Lower leg skin (tissue), 3 donors: Measurements from ENCODE around the gene GALM.

Experiments used
- POLR2A ChIP-seq, 2 donors: fragments of 450-650 bp; IDR thresholded peaks; one replicate each; pipeline ENCODE4 v1.6.1; 2016 to 2017; ENCODE audit warnings: antibody characterized with exemption in 2 of 2, mild to moderate bottlenecking in 1 of 2, moderate library complexity in 1 of 2
- TF ChIP-seq, protein P1 (sequence below), 3 donors: fragments of 450-650 bp; IDR thresholded peaks; one replicate each; pipeline ENCODE4 v1.5.1; 2016; ENCODE audit warnings: antibody characterized with exemption in 3 of 3, mild to moderate bottlenecking in 3 of 3, moderate library complexity in 2 of 3

- TF ChIP-seq POLR2A (IDR thresholded peaks at IDR 0.05): no peak
- TF ChIP-seq, protein P1, sequence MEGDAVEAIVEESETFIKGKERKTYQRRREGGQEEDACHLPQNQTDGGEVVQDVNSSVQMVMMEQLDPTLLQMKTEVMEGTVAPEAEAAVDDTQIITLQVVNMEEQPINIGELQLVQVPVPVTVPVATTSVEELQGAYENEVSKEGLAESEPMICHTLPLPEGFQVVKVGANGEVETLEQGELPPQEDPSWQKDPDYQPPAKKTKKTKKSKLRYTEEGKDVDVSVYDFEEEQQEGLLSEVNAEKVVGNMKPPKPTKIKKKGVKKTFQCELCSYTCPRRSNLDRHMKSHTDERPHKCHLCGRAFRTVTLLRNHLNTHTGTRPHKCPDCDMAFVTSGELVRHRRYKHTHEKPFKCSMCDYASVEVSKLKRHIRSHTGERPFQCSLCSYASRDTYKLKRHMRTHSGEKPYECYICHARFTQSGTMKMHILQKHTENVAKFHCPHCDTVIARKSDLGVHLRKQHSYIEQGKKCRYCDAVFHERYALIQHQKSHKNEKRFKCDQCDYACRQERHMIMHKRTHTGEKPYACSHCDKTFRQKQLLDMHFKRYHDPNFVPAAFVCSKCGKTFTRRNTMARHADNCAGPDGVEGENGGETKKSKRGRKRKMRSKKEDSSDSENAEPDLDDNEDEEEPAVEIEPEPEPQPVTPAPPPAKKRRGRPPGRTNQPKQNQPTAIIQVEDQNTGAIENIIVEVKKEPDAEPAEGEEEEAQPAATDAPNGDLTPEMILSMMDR (IDR thresholded peaks at IDR 0.05): no peak
Measured at GRCh38 chr2:38635139-38635538, 30.8 kb upstream of the GALM start.
